ENCODE measurements around the gene SEBOX.

Gene SEBOX

GRCh38 chr17:28364665-28365363 is at the start of gene SEBOX:
Gene SEBOX, minus strand, starts transcription at chr17:28365199. Its CDS starts 48 bp downstream, at chr17:28365151.
- Histone ChIP-seq H3K9me3 (ENCODE audit: control insufficient read depth, insufficient read depth, low read depth, low read length) (no peaks in the 10 kb centered on the region), H3K4me1 (ENCODE audit: control insufficient read depth, insufficient read depth, low read length) (no peaks in the 10 kb centered on the region), H3K27ac (ENCODE audit: extremely low read depth, low read depth, low read length) (no peak within 1 kb of the TSS), H3K4me3 (ENCODE audit: low read depth, low read length) (no peak within 1 kb of the TSS), H3K36me3 (ENCODE audit: control insufficient read depth in 2 of 2, insufficient read depth in 1 of 2, low read length in 2 of 2) (peaks cover 23 to 55% of the 10 kb centered on the region in 2 experiments)
- ChIA-PET CTCF (interaction anchor here (0.6 kb wide), 3 partner anchors 113 to 533 kb away, joined by 3 to 4 read pairs (median 3); no protein-coding TSS in a partner anchor), POLR2A (interaction anchor here (0.8 to 2.3 kb wide), 3 partner anchors 10 to 40 kb away, joined by 3 to 9 read pairs (median 4); partner anchors contain the start of genes IFT20 and TNFAIP1)
- TF ChIP-seq ZNF558 (tag by site-specific recombination; IDR thresholded peaks at IDR 0.05) (no peak), FEZF1 (tag by site-specific recombination; IDR thresholded peaks at IDR 0.05) (no peak), ZNF121 (tag by site-specific recombination; IDR thresholded peaks at IDR 0.05) (no peak), ZNF350 (tag by site-specific recombination; IDR thresholded peaks at IDR 0.05) (no peak), ZNF211 (tag by site-specific recombination; IDR thresholded peaks at IDR 0.05; ENCODE audit: low read depth) (no peak), ZNF549 (tag by site-specific recombination; IDR thresholded peaks at IDR 0.05) (no peak), ZSCAN4 (tag by site-specific recombination; IDR thresholded peaks at IDR 0.05) (no peak), ZSCAN16 (tag by site-specific recombination; IDR thresholded peaks at IDR 0.05) (no peak), ZNF169 (tag by site-specific recombination; IDR thresholded peaks at IDR 0.05) (no peak), ZFP41 (tag by site-specific recombination; IDR thresholded peaks at IDR 0.05; ENCODE audit: borderline replicate concordance) (no peak), EGR2 (tag by site-specific recombination; IDR thresholded peaks at IDR 0.05; ENCODE audit: low read depth) (no peak), ZNF626 (tag by site-specific recombination; IDR thresholded peaks at IDR 0.05) (no peak)

- Histone ChIP-seq H3K9me3 (ENCODE audit: control insufficient read depth, insufficient read depth, low read depth, low read length) (no peaks in the 10 kb centered on the region), H3K4me3 (ENCODE audit: low read depth, low read length) (no peak overlapping the region), H3K36me3 (ENCODE audit: control insufficient read depth in 2 of 2, insufficient read depth in 1 of 2, low read length in 2 of 2) (no peaks in the 10 kb centered on the region), H3K27ac (ENCODE audit: extremely low read depth, low read depth, low read length) (no peak overlapping the region), H3K4me1 (ENCODE audit: control insufficient read depth, insufficient read depth, low read length) (no peaks in the 10 kb centered on the region)
- ChIA-PET CTCF (interaction anchor here (1.3 kb wide), 1 partner anchor 9 kb away, joined by 3 read pairs; no protein-coding TSS in a partner anchor), POLR2A (no interaction called here)
- TF ChIP-seq YY1 (tag by site-specific recombination; IDR thresholded peaks at IDR 0.05) (no peak), ZNF416 (tag by site-specific recombination; IDR thresholded peaks at IDR 0.05) (no peak)
Observed at GRCh38 chr17:28413804-28414203, 48.8 kb upstream of the SEBOX start.

GRCh38 chr17:28412099-28412498 is 47.1 kb upstream of the SEBOX start:
- Histone ChIP-seq H3K27ac (ENCODE audit: extremely low read depth, low read depth, low read length) (no peak overlapping the region), H3K4me1 (ENCODE audit: control insufficient read depth, insufficient read depth, low read length) (no peaks in the 10 kb centered on the region), H3K36me3 (ENCODE audit: control insufficient read depth in 2 of 2, insufficient read depth in 1 of 2, low read length in 2 of 2) (no peaks in the 10 kb centered on the region), H3K4me3 (ENCODE audit: low read depth, low read length) (no peak overlapping the region), H3K9me3 (ENCODE audit: control insufficient read depth, insufficient read depth, low read depth, low read length) (no peaks in the 10 kb centered on the region)
- CTCF ChIA-PET = interaction anchor here (0.5 kb wide), 1 partner anchor 107 kb away, joined by 3 read pairs; no protein-coding TSS in a partner anchor
- POLR2A ChIA-PET = no interaction called here
- TF ChIP-seq ZNF138 (tag by site-specific recombination; IDR thresholded peaks at IDR 0.05; ENCODE audit: borderline replicate concordance) (no peak), YY1 (tag by site-specific recombination; IDR thresholded peaks at IDR 0.05) (no peak), ZNF792 (tag by site-specific recombination; IDR thresholded peaks at IDR 0.05) (no peak), ZNF114 (tag by site-specific recombination; IDR thresholded peaks at IDR 0.05) (no peak), ZNF221 (tag by site-specific recombination; IDR thresholded peaks at IDR 0.05; ENCODE audit: borderline replicate concordance) (no peak), PRDM1 (tag by site-specific recombination; IDR thresholded peaks at IDR 0.05) (0 out of 2 replicates have a peak, but pooled peaks have one; percentile 24)

All from HEK293 (cell line).